NCI-H345 treated with DMSO at 0.1 percent for 48 hours (cell line): Measurements from ENCODE around the gene GNAL.
"Not testable (repeated sequence)": the region's sequence is repeated elsewhere in the genome, so short reads cannot be mapped to it uniquely, and the experiment has no call there.

Source experiments
- DNase-seq: peaks from one replicate; lab custom pipeline; 2025; ENCODE audit not compliant: unreplicated experiment; lab: John Stamatoyannopoulos, UW

Gene GNAL

GRCh38 chr18:11688972-11689668 is at the start of gene GNAL:
Gene GNAL, plus strand, starts transcription at chr18:11689264. Its CDS starts 300 bp downstream, at chr18:11689564.
- peak; percentile 43 for DNase-seq

- DNase-seq = not testable (repeated sequence)
Measured at GRCh38 chr18:11647310-11647709, 41.8 kb upstream of the GNAL start.

GRCh38 chr18:11647804-11648203 is 41.3 kb upstream of the GNAL start:
- not testable (repeated sequence) for DNase-seq

GRCh38 chr18:11649839-11650238 is 39.2 kb upstream of the GNAL start:
- no peak for DNase-seq

GRCh38 chr18:11651899-11652298 is 37.2 kb upstream of the GNAL start:
- DNase-seq = no peak

- no peak for DNase-seq
Measured at GRCh38 chr18:11653521-11653920, 35.5 kb upstream of the GNAL start.

GRCh38 chr18:11654736-11655605 is 34.1 kb upstream of the GNAL start:
- no peak for DNase-seq

- DNase-seq = no peak
Measured at GRCh38 chr18:11655606-11655932, 33.5 kb upstream of the GNAL start.

GRCh38 chr18:11657152-11657551 is 31.9 kb upstream of the GNAL start:
- no peak for DNase-seq

- DNase-seq = no peak
Measured at GRCh38 chr18:11657554-11657953, 31.5 kb upstream of the GNAL start.

- DNase-seq = no peak
Measured at GRCh38 chr18:11658019-11658418, 31.0 kb upstream of the GNAL start.

- no peak for DNase-seq
Measured at GRCh38 chr18:11658989-11659388, 30.1 kb upstream of the GNAL start.

- no peak for DNase-seq
Measured at GRCh38 chr18:11660691-11661090, 28.4 kb upstream of the GNAL start.

GRCh38 chr18:11661430-11661829 is 27.6 kb upstream of the GNAL start:
- DNase-seq = no peak

- DNase-seq = no peak
Measured at GRCh38 chr18:11663439-11664029, 25.5 kb upstream of the GNAL start.

GRCh38 chr18:11664286-11664685 is 24.8 kb upstream of the GNAL start:
- DNase-seq = no peak

GRCh38 chr18:11665146-11665545 is 23.9 kb upstream of the GNAL start:
- DNase-seq = no peak

GRCh38 chr18:11665587-11665986 is 23.5 kb upstream of the GNAL start:
- DNase-seq = no peak

- DNase-seq = no peak
Measured at GRCh38 chr18:11666176-11666575, 22.9 kb upstream of the GNAL start.

GRCh38 chr18:11666831-11667230 is 22.2 kb upstream of the GNAL start:
- DNase-seq = no peak

GRCh38 chr18:11667578-11667977 is 21.5 kb upstream of the GNAL start:
- no peak for DNase-seq
